K562 (cell line): Measurements from ENCODE around the gene MFSD11. TPM values are rescaled to one million over a fixed set of nuclear protein-coding genes. Genes with fewer than 3 reads are reported as not detected.

ENCODE experiments used
- CREB1 ChIP-seq, 2 experiments: sonication (generic) in 1 of 2; formaldehyde crosslinking in 1 of 2; IDR thresholded peaks; 2 replicates each; pipeline versions ENCODE4 v1.6.1 to v1.8.0; 2012 to 2022; ENCODE audit warnings: inconsistent platforms in 1 of 2, mild to moderate bottlenecking in 1 of 2, missing genetic modification reagents in 1 of 2, moderate library complexity in 1 of 2
- NFE2L1 ChIP-seq: fragments of 450-650 bp; IDR thresholded peaks from 2 replicates; pipeline ENCODE4 v1.6.1; 2016; ENCODE audit warnings: missing genetic modification characterization, low read depth, mild to moderate bottlenecking, missing compliant biosample characterization, moderate library complexity, borderline replicate concordance
- NUFIP1 ChIP-seq: fragments of 450-650 bp; IDR thresholded peaks from 2 replicates; pipeline ENCODE4 v1.6.1; 2018; ENCODE audit not compliant: partially characterized antibody
- ZNF507 ChIP-seq: conservative IDR thresholded peaks from 2 replicates; pipeline ENCODE4 v1.6.1; 2017; ENCODE audit warnings: missing genetic modification characterization, missing compliant biosample characterization
- polyA plus RNA-seq, 8 experiments: library from polyadenylated mRNA; depleted of rRNA in 4 of 8; stranded (reverse) in 5 of 8; unstranded in 3 of 8; fragments of >200 nt; fragmentation: Nextera tagmentation in 2 of 8; fragmentation: Illumina TruSeq in 1 of 8; extraction: Ambion mirVana in 2 of 8; extraction: Trizol in 1 of 8; gene quantifications; 2 replicates each; pipeline versions ENCODE4 v1.2.1 to v1.2.3, GENCODE V29; 2011 to 2014; ENCODE audit warnings: inconsistent platforms in 1 of 8, missing spikeins in 1 of 8
- total RNA-seq, 7 experiments: library from RNA; depleted of rRNA in 6 of 7; stranded (reverse); fragments of >200 nt in 6 of 7; fragmentation: Illumina TruSeq in 2 of 7; extraction: Trizol in 2 of 7; gene quantifications; 2 replicates each; pipeline versions ENCODE4 v1.2.1 to v1.2.3, GENCODE V29; 2011 to 2021; ENCODE audit warnings: low replicate concordance in 1 of 7
- TF ChIP-seq, protein P1 (sequence below): fragments of 450-650 bp; IDR thresholded peaks from 2 replicates; pipeline ENCODE4 v1.7.1; 2018; ENCODE audit warnings: mild to moderate bottlenecking, low read depth; ENCODE audit not compliant: partially characterized antibody
- TF ChIP-seq, protein P2 (sequence below), 2 experiments: fragments of 450-650 bp in 1 of 2; sonication (generic) in 1 of 2; formaldehyde crosslinking in 1 of 2; IDR thresholded peaks in 1 of 2; conservative IDR thresholded peaks in 1 of 2; 2 replicates each; pipeline versions ENCODE4 v1.6.1 to v1.8.1; 2016 to 2023; ENCODE audit warnings: mild to moderate bottlenecking in 2 of 2, moderate library complexity in 2 of 2, inconsistent platforms in 1 of 2, missing genetic modification reagents in 1 of 2
- TF ChIP-seq, protein P3 (sequence below): fragments of 450-650 bp; formaldehyde crosslinking; IDR thresholded peaks from 2 replicates; pipeline ENCODE4 v1.4.0; 2020; ENCODE audit warnings: mild to moderate bottlenecking, moderate library complexity
- TF ChIP-seq, protein P4 (sequence below): sonication (generic); formaldehyde crosslinking; IDR thresholded peaks from 2 replicates; pipeline ENCODE4 v1.9.0; 2022; ENCODE audit warnings: mild to moderate bottlenecking, missing genetic modification reagents
- TF ChIP-seq, protein P5 (sequence below): sonication (generic); formaldehyde crosslinking; IDR thresholded peaks from 2 replicates; pipeline ENCODE4 v1.4.0; 2020; ENCODE audit warnings: mild to moderate bottlenecking, missing genetic modification reagents
- TF ChIP-seq, protein P6 (sequence below): fragments of 200-800 bp; sonication (Bioruptor generic); IDR thresholded peaks from 2 replicates; pipeline ENCODE4 v1.6.1; 2016; ENCODE audit warnings: missing genetic modification characterization, missing compliant biosample characterization

Gene MFSD11
- total and polyA plus RNA-seq, 9 of the 15 experiments (the other 6 are each of a cell fraction or from before 2014, with no cell fraction given), result 14.4 to 24.5 (median 19.9) TPM

DNA sequence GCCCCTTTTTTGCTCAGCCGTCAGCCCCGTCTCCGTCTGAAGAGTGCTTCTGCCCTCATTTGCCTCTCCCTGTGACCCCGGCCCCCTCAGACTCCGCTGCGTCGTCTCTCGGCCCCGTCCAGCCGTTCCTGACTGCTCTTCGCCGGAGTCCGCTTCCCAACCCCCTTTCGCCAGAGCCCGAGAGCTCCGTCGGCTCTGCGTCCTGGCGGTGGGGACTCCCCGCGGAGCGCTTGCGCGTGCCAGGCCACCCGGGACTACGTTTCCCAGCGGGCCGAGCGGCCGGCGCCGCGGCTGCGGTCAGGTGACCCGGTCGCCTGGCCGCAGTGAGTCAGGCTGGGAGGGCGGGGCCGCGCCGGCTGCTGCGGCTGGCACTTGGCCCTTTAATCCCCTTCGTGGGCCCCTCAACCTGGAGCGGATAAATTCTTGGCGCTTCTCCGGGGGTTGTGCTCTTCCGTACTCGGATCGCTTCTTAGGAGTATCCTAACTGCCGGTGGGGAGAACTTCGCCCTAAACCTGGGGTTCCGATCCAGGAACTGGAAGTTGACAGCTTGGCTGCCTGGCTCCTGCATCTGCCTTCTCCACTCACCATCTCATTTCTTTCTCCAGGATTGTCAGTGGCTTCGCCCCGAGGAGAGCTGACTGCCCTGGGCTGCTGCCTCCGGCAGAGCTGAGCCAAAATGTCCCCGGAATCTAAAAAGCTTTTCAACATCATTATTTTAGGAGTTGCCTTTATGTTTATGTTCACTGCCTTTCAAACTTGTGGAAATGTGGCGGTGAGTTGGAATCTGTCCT is at the start of gene MFSD11 (continued):
- TF ChIP-seq, protein P1, sequence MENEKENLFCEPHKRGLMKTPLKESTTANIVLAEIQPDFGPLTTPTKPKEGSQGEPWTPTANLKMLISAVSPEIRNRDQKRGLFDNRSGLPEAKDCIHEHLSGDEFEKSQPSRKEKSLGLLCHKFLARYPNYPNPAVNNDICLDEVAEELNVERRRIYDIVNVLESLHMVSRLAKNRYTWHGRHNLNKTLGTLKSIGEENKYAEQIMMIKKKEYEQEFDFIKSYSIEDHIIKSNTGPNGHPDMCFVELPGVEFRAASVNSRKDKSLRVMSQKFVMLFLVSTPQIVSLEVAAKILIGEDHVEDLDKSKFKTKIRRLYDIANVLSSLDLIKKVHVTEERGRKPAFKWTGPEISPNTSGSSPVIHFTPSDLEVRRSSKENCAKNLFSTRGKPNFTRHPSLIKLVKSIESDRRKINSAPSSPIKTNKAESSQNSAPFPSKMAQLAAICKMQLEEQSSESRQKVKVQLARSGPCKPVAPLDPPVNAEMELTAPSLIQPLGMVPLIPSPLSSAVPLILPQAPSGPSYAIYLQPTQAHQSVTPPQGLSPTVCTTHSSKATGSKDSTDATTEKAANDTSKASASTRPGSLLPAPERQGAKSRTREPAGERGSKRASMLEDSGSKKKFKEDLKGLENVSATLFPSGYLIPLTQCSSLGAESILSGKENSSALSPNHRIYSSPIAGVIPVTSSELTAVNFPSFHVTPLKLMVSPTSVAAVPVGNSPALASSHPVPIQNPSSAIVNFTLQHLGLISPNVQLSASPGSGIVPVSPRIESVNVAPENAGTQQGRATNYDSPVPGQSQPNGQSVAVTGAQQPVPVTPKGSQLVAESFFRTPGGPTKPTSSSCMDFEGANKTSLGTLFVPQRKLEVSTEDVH, result no peak
- TF ChIP-seq, protein P2, sequence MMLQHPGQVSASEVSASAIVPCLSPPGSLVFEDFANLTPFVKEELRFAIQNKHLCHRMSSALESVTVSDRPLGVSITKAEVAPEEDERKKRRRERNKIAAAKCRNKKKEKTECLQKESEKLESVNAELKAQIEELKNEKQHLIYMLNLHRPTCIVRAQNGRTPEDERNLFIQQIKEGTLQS (IDR thresholded peaks at IDR 0.05), result peak; percentile 81
- TF ChIP-seq, protein P2 (CRISPR knock-in tag; conservative IDR thresholded peaks at IDR 0.05), result peak; percentile 88
- TF ChIP-seq, protein P3, sequence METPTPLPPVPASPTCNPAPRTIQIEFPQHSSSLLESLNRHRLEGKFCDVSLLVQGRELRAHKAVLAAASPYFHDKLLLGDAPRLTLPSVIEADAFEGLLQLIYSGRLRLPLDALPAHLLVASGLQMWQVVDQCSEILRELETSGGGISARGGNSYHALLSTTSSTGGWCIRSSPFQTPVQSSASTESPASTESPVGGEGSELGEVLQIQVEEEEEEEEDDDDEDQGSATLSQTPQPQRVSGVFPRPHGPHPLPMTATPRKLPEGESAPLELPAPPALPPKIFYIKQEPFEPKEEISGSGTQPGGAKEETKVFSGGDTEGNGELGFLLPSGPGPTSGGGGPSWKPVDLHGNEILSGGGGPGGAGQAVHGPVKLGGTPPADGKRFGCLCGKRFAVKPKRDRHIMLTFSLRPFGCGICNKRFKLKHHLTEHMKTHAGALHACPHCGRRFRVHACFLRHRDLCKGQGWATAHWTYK (CRISPR knock-in tag), result no peak
- peak; percentile 63 for TF ChIP-seq CREB1 (IDR thresholded peaks at IDR 0.05)
- peak; percentile 51; the same call in 1 of the 2 replicates for TF ChIP-seq CREB1 (CRISPR knock-in tag; IDR thresholded peaks at IDR 0.05)
- no peak for TF ChIP-seq ZNF507
- TF ChIP-seq, protein P4, sequence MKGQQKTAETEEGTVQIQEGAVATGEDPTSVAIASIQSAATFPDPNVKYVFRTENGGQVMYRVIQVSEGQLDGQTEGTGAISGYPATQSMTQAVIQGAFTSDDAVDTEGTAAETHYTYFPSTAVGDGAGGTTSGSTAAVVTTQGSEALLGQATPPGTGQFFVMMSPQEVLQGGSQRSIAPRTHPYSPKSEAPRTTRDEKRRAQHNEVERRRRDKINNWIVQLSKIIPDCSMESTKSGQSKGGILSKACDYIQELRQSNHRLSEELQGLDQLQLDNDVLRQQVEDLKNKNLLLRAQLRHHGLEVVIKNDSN (CRISPR knock-in tag), result peak; percentile 95
- no peak for TF ChIP-seq NFE2L1 (tag)
- TF ChIP-seq, protein P5, sequence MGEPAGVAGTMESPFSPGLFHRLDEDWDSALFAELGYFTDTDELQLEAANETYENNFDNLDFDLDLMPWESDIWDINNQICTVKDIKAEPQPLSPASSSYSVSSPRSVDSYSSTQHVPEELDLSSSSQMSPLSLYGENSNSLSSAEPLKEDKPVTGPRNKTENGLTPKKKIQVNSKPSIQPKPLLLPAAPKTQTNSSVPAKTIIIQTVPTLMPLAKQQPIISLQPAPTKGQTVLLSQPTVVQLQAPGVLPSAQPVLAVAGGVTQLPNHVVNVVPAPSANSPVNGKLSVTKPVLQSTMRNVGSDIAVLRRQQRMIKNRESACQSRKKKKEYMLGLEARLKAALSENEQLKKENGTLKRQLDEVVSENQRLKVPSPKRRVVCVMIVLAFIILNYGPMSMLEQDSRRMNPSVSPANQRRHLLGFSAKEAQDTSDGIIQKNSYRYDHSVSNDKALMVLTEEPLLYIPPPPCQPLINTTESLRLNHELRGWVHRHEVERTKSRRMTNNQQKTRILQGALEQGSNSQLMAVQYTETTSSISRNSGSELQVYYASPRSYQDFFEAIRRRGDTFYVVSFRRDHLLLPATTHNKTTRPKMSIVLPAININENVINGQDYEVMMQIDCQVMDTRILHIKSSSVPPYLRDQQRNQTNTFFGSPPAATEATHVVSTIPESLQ (CRISPR knock-in tag), result no peak
- TF ChIP-seq, protein P6, sequence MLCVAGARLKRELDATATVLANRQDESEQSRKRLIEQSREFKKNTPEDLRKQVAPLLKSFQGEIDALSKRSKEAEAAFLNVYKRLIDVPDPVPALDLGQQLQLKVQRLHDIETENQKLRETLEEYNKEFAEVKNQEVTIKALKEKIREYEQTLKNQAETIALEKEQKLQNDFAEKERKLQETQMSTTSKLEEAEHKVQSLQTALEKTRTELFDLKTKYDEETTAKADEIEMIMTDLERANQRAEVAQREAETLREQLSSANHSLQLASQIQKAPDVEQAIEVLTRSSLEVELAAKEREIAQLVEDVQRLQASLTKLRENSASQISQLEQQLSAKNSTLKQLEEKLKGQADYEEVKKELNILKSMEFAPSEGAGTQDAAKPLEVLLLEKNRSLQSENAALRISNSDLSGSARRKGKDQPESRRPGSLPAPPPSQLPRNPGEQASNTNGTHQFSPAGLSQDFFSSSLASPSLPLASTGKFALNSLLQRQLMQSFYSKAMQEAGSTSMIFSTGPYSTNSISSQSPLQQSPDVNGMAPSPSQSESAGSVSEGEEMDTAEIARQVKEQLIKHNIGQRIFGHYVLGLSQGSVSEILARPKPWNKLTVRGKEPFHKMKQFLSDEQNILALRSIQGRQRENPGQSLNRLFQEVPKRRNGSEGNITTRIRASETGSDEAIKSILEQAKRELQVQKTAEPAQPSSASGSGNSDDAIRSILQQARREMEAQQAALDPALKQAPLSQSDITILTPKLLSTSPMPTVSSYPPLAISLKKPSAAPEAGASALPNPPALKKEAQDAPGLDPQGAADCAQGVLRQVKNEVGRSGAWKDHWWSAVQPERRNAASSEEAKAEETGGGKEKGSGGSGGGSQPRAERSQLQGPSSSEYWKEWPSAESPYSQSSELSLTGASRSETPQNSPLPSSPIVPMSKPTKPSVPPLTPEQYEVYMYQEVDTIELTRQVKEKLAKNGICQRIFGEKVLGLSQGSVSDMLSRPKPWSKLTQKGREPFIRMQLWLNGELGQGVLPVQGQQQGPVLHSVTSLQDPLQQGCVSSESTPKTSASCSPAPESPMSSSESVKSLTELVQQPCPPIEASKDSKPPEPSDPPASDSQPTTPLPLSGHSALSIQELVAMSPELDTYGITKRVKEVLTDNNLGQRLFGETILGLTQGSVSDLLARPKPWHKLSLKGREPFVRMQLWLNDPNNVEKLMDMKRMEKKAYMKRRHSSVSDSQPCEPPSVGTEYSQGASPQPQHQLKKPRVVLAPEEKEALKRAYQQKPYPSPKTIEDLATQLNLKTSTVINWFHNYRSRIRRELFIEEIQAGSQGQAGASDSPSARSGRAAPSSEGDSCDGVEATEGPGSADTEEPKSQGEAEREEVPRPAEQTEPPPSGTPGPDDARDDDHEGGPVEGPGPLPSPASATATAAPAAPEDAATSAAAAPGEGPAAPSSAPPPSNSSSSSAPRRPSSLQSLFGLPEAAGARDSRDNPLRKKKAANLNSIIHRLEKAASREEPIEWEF (CRISPR knock-in tag), result no peak
- no peak for TF ChIP-seq NUFIP1
